Heart right ventricle (tissue), 16 donors: ENCODE data around the gene RIOK2. TPM values are rescaled to one million over a fixed set of nuclear protein-coding genes. Genes with fewer than 3 reads are reported as not detected.

Source experiments
- ATAC-seq, 8 donors: fragments of 200-7000 bp; cut with Tn5 transposase; one replicate each; pipeline ENCODE4 v1.9.1; 2020; ENCODE audit warnings: mild to moderate bottlenecking in 8 of 8, moderate library complexity in 8 of 8, moderate number of reproducible peaks in 1 of 8
- DNase-seq, 2 donors: peaks; one replicate each; pipeline ENCODE4 v3.0.0-alpha.2; 2020
- H3K27ac ChIP-seq, 10 donors: fragments of 200-600 bp; sonication (generic) in 2 of 10; one replicate each; pipeline versions ENCODE4 v1.5.0 to v1.8.0; 2020 to 2022; ENCODE audit warnings: mild to moderate bottlenecking in 3 of 10
- H3K27me3 ChIP-seq, 7 donors: fragments of 200-600 bp; one replicate each; pipeline ENCODE4 v1.8.0; 2021 to 2022; ENCODE audit warnings: mild to moderate bottlenecking in 2 of 7
- H3K36me3 ChIP-seq, 9 donors: fragments of 200-600 bp; sonication (generic) in 1 of 9; one replicate each; pipeline versions ENCODE4 v1.5.0 to v1.8.0; 2020 to 2022; ENCODE audit warnings: mild to moderate bottlenecking in 2 of 9
- H3K4me1 ChIP-seq, 9 donors: fragments of 200-600 bp; sonication (generic) in 1 of 9; one replicate each; pipeline versions ENCODE4 v1.5.0 to v1.8.0; 2020 to 2022; ENCODE audit warnings: mild to moderate bottlenecking in 4 of 9
- H3K4me3 ChIP-seq, 10 donors: fragments of 200-600 bp; sonication (generic) in 2 of 10; one replicate each; pipeline versions ENCODE4 v1.5.0 to v1.8.0; 2020 to 2022; ENCODE audit warnings: mild to moderate bottlenecking in 7 of 10, moderate library complexity in 2 of 10
- H3K9me3 ChIP-seq, 11 donors: fragments of 200-600 bp in 10 of 11; sonication (generic) in 2 of 11; one replicate each; pipeline versions ENCODE4 v1.5.0 to v1.8.0; 2013 to 2022; ENCODE audit warnings: mild to moderate bottlenecking in 2 of 11, control low read depth in 1 of 11, moderate library complexity in 1 of 11
- CTCF ChIP-seq, 9 donors: fragments of 200-600 bp; sonication (generic) in 2 of 9; IDR thresholded peaks; one replicate each; pipeline versions ENCODE4 v1.5.0 to v1.8.0; 2021 to 2022; ENCODE audit warnings: antibody characterized with exemption in 9 of 9, mild to moderate bottlenecking in 5 of 9, moderate library complexity in 1 of 9
- WGBS, 2 donors: extraction: QIAGEN DNeasy Blood & Tissue Kit; methylation state at CpG; one replicate each; pipeline ENCODE4 v1.1.7; 2013; ENCODE audit warnings: inconsistent platforms in 1 of 2; 5-methylcytosine and 5-hydroxymethylcytosine counted together
- intact Hi-C, 10 donors: fragments of 100-400 bp; cut with DNase I; formaldehyde crosslinking; loops; one replicate each; pipeline versions ENCODE4 v1.11.1 to v1.14.2; 2022
- long read RNA-seq, 3 donors: library from polyadenylated mRNA; unstranded; transcript quantifications; one replicate each; pipeline ENCODE4 v2.0.0, GENCODE V29; 2020 to 2021
- polyA plus RNA-seq, 2 donors: library from polyadenylated mRNA; stranded (reverse); fragments of 200-250 nt; gene quantifications; one replicate each; pipeline ENCODE4 v1.2.3, GENCODE V29; 2013
- total RNA-seq, 10 donors: library from RNA; stranded (reverse); fragmentation: NEBNext Ultra II Directional in 3 of 10; extraction: Animal tissue kit (Norgen Biotek cat#: 25700) in 3 of 10; gene quantifications; one replicate each; pipeline versions ENCODE4 v1.2.1 to v1.2.4, GENCODE V29; 2021 to 2023
- donor health status: Arrhythmogenic right ventricular cardiomyopathy.
- donor health status: ischemic (EF 13 %, LVEDD 7.1; RV severe dilation, severe dysfunction).
- donor health status: healthy with polysubstance abuse.
- donor health status: DM: no; HTN: yes; CAD: no.
- donor health status: DM: no; HTN: no; CAD: no.
- donor health status: ischemic (EF 25% LVEDD 6.9; RV normal size, moderate dysfunction).
- donor health status: ischemic (EF 25% LVEDD 5.7; RV mildly dilated, moderate dysfunction).
- donor health status: healthy.
- donor health status: DM: yes; HTN: yes; CAD: no.
- donor health status: Ischemic cardiomyopathy.
- donor health status: ischemic (EF 35%, LVEDD 5.7; RV mildly dilated, moderate dysfunction).
- donor health status: nonischemic (EF 11% LVEDD 7.7; RV severe dilation, severe dysfunction).
- donor health status: DM: yes; HTN: yes; CAD: no.
- donor health status: PGD.
- donor health status: ischemic (EF 29% LVEDD 5.4; RV normal size, mild dysfunction).
- donor health status: nonischemic (EF 23%, LVEDD 6.1; RV moderate dilation, normal function).

The RIOK2 gene
- total RNA-seq (10 to 100 TPM; 16.4 to 23.9 (median 19.7) TPM), polyA plus RNA-seq (10 to 100 TPM in 1 of 2 donors, 1 to 10 TPM in 1; 7.9 to 24.5 TPM)
- long read RNA-seq, donor 1, transcript RIOK2-201 (10 exons, 3,922 nt): major isoform, 26 of 29 reads
- long read RNA-seq, donor 1, partial matches to known transcripts: 1 of 29 reads
- long read RNA-seq, donor 1, other reads (novel, unspliced or antisense): 2 of 29 reads
- long read RNA-seq, donor 2, transcript RIOK2-201 (10 exons, 3,922 nt): major isoform, 18 of 22 reads
- long read RNA-seq, donor 2, partial matches to known transcripts: 3 of 22 reads
- long read RNA-seq, donor 2, other reads (novel, unspliced or antisense): 0 of 22 reads
- long read RNA-seq, donor 3, transcript RIOK2-201 (10 exons, 3,922 nt): major isoform, 57 of 68 reads
- long read RNA-seq, donor 3, partial matches to known transcripts: 4 of 68 reads
- long read RNA-seq, donor 3, other reads (novel, unspliced or antisense): 5 of 68 reads

GRCh38 chr5:97183100-97183929 is at the start of gene RIOK2:
TSS of gene RIOK2 (minus strand) at chr5:97183247. CDS start at chr5:97183191, 56 bp downstream.
- Histone ChIP-seq H3K4me1 (peaks cover 2 to 31% (median 26%) of the 10 kb centered on the region in 9 donors), H3K9me3 (no peaks in the 10 kb centered on the region), H3K4me3 (peak within 1 kb of the TSS; percentile 50 to 85 (median 76)), H3K27ac (peak within 1 kb of the TSS; percentile 84 to 97 (median 90)), H3K36me3 (peaks cover 0 to 13% (median 3%) of the 10 kb centered on the region in 9 donors), H3K27me3 (no peaks in the 10 kb centered on the region)
- intact Hi-C loops: no loop called here
- no peak for TF ChIP-seq CTCF (IDR thresholded peaks at IDR 0.05)
- ATAC-seq (peak; percentile 96 to 99 (median 98)), DNase-seq (peak; percentile 93 to 95)
- WGBS, 2 donors: 0% methylated on average over 44 of the region's 44 CpGs

GRCh38 chr5:97231025-97231636 is 48.1 kb upstream of the RIOK2 start:
- DNase-seq (peak in 1 of 2 donors; percentile 56), ATAC-seq (peak in 7 of 8 donors; percentile 78 to 94 (median 83))
- intact Hi-C loops: loop anchor here in 6 of 10 donors (5.0 to 10.0 kb wide), 3 partner anchors 301 to 1594 kb away; no protein-coding TSS in a partner anchor
- Histone ChIP-seq H3K36me3 (no peaks in the 10 kb centered on the region), H3K27me3 (no peaks in the 10 kb centered on the region), H3K4me1 (peaks cover 0 to 20% (median 3%) of the 10 kb centered on the region in 9 donors), H3K4me3 (no peak overlapping the region), H3K27ac (peak overlapping the region in 2 of 10 donors; percentile 12 to 31), H3K9me3 (peaks cover 0 to 22% (median 0%) of the 10 kb centered on the region in 11 donors)
- peak; percentile 53 to 89 (median 82) for TF ChIP-seq CTCF (IDR thresholded peaks at IDR 0.05)
- 3 to 5% methylated on average over 4 of the region's 4 CpGs for WGBS, 2 donors

GRCh38 chr5:97229688-97230285 is 46.7 kb upstream of the RIOK2 start:
- peak in 2 of 8 donors; percentile 25 to 57 for ATAC-seq
- Histone ChIP-seq H3K36me3 (no peaks in the 10 kb centered on the region), H3K9me3 (peaks cover 0 to 15% (median 0%) of the 10 kb centered on the region in 11 donors), H3K27ac (peak overlapping the region in 2 of 10 donors; percentile 30 to 46), H3K27me3 (no peaks in the 10 kb centered on the region), H3K4me3 (peak overlapping the region in 4 of 10 donors; percentile 5 to 30 (median 21)), H3K4me1 (peaks cover 0 to 20% (median 3%) of the 10 kb centered on the region in 9 donors)
- WGBS, 2 donors: 14 to 15% methylated on average over 6 of the region's 6 CpGs
- intact Hi-C loops: loop anchor here in 6 of 10 donors (5.0 to 10.0 kb wide), 4 partner anchors 303 to 1595 kb away; no protein-coding TSS in a partner anchor
- no peak for DNase-seq
- no peak for TF ChIP-seq CTCF (IDR thresholded peaks at IDR 0.05)
